GM10248 (cell line): ENCODE measurements around the gene TRIP6.

Experiments used
- CTCF ChIA-PET: fragments of 300-600 bp; sonication (Branson Sonifier 250); formaldehyde crosslinking; extraction: SDS; loops from one replicate; lab custom pipeline; 2021; ENCODE audit warnings: antibody characterized with exemption; lab: Yijun Ruan, JAX
- POLR2A ChIA-PET: fragments of 350-650 bp; sonication (Branson Sonifier 250); formaldehyde crosslinking; extraction: SDS; loops from one replicate; lab custom pipeline; 2020; ENCODE audit warnings: antibody characterized with exemption; lab: Yijun Ruan, JAX
- DNase-seq: peaks from one replicate; pipeline ENCODE4 v3.0.0; 2012; ENCODE audit errors: extremely low spot score
- CTCF ChIP-seq: IDR thresholded peaks from 2 replicates; pipeline ENCODE4 v1.5.1; 2012; ENCODE audit warnings: mild to moderate bottlenecking, low read depth; ENCODE audit errors: extremely low read depth, missing control alignments, control extremely low read depth

Gene TRIP6

GRCh38 chr7:100887516-100888290 is 20.5 kb downstream of the TRIP6 start:
- CTCF ChIA-PET, result interaction anchor here (0.7 to 2.6 kb wide), 4 partner anchors 11 to 257 kb away, joined by 3 to 15 read pairs (median 7); partner anchors contain the start of genes SLC12A9 and SRRT
- peak; percentile 83 for DNase-seq
- POLR2A ChIA-PET, result interaction anchor here (0.6 to 5.0 kb wide), 3 partner anchors 11 to 1390 kb away, joined by 3 to 46 read pairs (median 4); partner anchors contain the start of gene SRRT
- no peak for TF ChIP-seq CTCF

GRCh38 chr7:100888291-100888987 is 21.3 kb downstream of the TRIP6 start:
- no peak for TF ChIP-seq CTCF
- CTCF ChIA-PET, result interaction anchor here (1.2 to 2.6 kb wide), 4 partner anchors 37 to 256 kb away, joined by 3 to 11 read pairs (median 6); partner anchors contain the start of genes POP7 and SLC12A9
- DNase-seq, result no peak
- POLR2A ChIA-PET, result interaction anchor here (0.5 to 5.0 kb wide), 3 partner anchors 11 to 1475 kb away, joined by 3 to 46 read pairs (median 6); partner anchors contain the start of gene SRRT

- TF ChIP-seq CTCF, result no peak
- no peak for DNase-seq
- ChIA-PET CTCF (interaction anchor here (0.9 to 1.9 kb wide), 11 partner anchors 11 to 355 kb away, joined by 3 to 8 read pairs (median 4); partner anchors contain the start of genes FIS1, POP7 and SLC12A9), POLR2A (interaction anchor here (0.6 to 5.0 kb wide), 7 partner anchors 12 to 461 kb away, joined by 3 to 46 read pairs (median 4); partner anchors contain the start of genes SRRT and ZCWPW1)
Measured at GRCh38 chr7:100888988-100889750, 22.0 kb downstream of the TRIP6 start, which contains the start of gene UFSP1. TSS of gene UFSP1 (minus strand) at chr7:100889715. CDS start at chr7:100889271, 444 bp downstream.

- no peak for TF ChIP-seq CTCF
- DNase-seq, result no peak
- CTCF ChIA-PET, result interaction anchor here (1.0 to 1.5 kb wide), 6 partner anchors 39 to 977 kb away, joined by 3 to 5 read pairs (median 4); partner anchors contain the start of genes FIS1 and SLC12A9
- POLR2A ChIA-PET, result interaction anchor here (0.6 to 5.0 kb wide), 3 partner anchors 14 to 262 kb away, joined by 6 to 46 read pairs (median 6); partner anchors contain the start of gene SRRT
Measured at GRCh38 chr7:100890653-100891567, 23.7 kb downstream of the TRIP6 start.

GRCh38 chr7:100891568-100892247 is 24.5 kb downstream of the TRIP6 start:
- POLR2A ChIA-PET, result interaction anchor here (0.6 kb wide), 3 partner anchors 84 to 261 kb away, joined by 6 to 7 read pairs (median 6); no protein-coding TSS in a partner anchor
- CTCF ChIA-PET, result interaction anchor here (1.0 to 1.5 kb wide), 3 partner anchors 167 to 978 kb away, joined by 3 to 5 read pairs (median 4); no protein-coding TSS in a partner anchor
- no peak for DNase-seq
- TF ChIP-seq CTCF, result no peak
